H1 (cell line): ENCODE data around the gene NDUFS3. TPM values are rescaled to one million over a fixed set of nuclear protein-coding genes. Genes with fewer than 3 reads are reported as not detected.

Experiments used
- CTCF ChIA-PET: fragments of 300-600 bp; sonication (Branson Sonifier 250); formaldehyde crosslinking; loops from one replicate; lab custom pipeline; 2021; ENCODE audit not compliant: partially characterized antibody; lab: Charles Lee
- POLR2A ChIA-PET: fragments of 300-600 bp; sonication (Branson Sonifier 250); formaldehyde crosslinking; loops from one replicate; lab custom pipeline; 2021; ENCODE audit warnings: inconsistent platforms; ENCODE audit not compliant: partially characterized antibody; lab: Charles Lee
- DNase-seq, 2 experiments: peaks; one replicate each; pipeline versions ENCODE4 v3.0.0 to v3.0.0-alpha.2; 2010 to 2022; ENCODE audit warnings: low spot score in 2 of 2, low read depth in 1 of 2, mixed read lengths in 1 of 2
- FAIRE-seq: peaks from 2 replicates; lab custom pipeline; 2011; peaks lifted over from hg19 to GRCh38; lab: Jason Lieb, UNC
- H2AFZ ChIP-seq: 2 replicates; pipeline ENCODE4 v1.8.1; 2012; ENCODE audit warnings: low read length, inconsistent platforms
- H2AK5ac ChIP-seq: 2 replicates; pipeline ENCODE4 v1.6.1; 2013; ENCODE audit warnings: low read depth, low read length
- H2BK120ac ChIP-seq: replicated peaks from 2 replicates; pipeline ENCODE3; 2013; ENCODE audit warnings: low read depth, low read length, inconsistent platforms
- H2BK12ac ChIP-seq: 2 replicates; pipeline ENCODE4 v1.6.1; 2013; ENCODE audit warnings: low read depth, low read length
- H2BK15ac ChIP-seq: 2 replicates; pipeline ENCODE4 v1.6.1; 2013; ENCODE audit warnings: low read length
- H2BK20ac ChIP-seq: 2 replicates; pipeline ENCODE4 v1.6.1; 2013; ENCODE audit warnings: low read length
- H2BK5ac ChIP-seq: 2 replicates; pipeline ENCODE4 v1.6.1; 2013; ENCODE audit warnings: low read depth, low read length
- H3K14ac ChIP-seq: 2 replicates; pipeline ENCODE4 v1.6.1; 2013; ENCODE audit warnings: inconsistent platforms; ENCODE audit not compliant: insufficient read length
- H3K18ac ChIP-seq: 2 replicates; pipeline ENCODE4 v1.6.1; 2013; ENCODE audit warnings: low read length; ENCODE audit errors: extremely low read depth
- H3K23ac ChIP-seq: 2 replicates; pipeline ENCODE4 v1.6.1; 2013; ENCODE audit warnings: inconsistent platforms; ENCODE audit not compliant: insufficient read length
- H3K23me2 ChIP-seq: 2 replicates; pipeline ENCODE4 v1.6.1; 2013; ENCODE audit warnings: low read depth, low read length
- H3K27ac ChIP-seq: 2 replicates; pipeline ENCODE4 v1.6.1; 2011; ENCODE audit warnings: low read depth, low read length, inconsistent platforms
- H3K27me3 ChIP-seq, 4 experiments: replicated peaks in 1 of 4; 1 replicate in 1 of 4; 2 replicates in 3 of 4; pipeline versions ENCODE4 v1.6.1 to v1.8.1; 2011 to 2013; ENCODE audit warnings: low read length in 3 of 4, mild to moderate bottlenecking in 3 of 4, inconsistent platforms in 2 of 4, mixed read lengths in 2 of 4, moderate library complexity in 1 of 4; ENCODE audit not compliant: control insufficient read depth in 3 of 4, insufficient read depth in 3 of 4; ENCODE audit errors: extremely low read depth in 1 of 4
- H3K36me3 ChIP-seq, 4 experiments: 2 replicates each; pipeline versions ENCODE4 v1.6.1 to v1.8.1; 2011 to 2013; ENCODE audit warnings: mild to moderate bottlenecking in 4 of 4, low read length in 3 of 4, moderate library complexity in 2 of 4, control low read depth in 1 of 4, inconsistent platforms in 1 of 4; ENCODE audit not compliant: insufficient read depth in 4 of 4, control insufficient read depth in 2 of 4
- H3K4ac ChIP-seq: replicated peaks from 2 replicates; pipeline ENCODE3; 2013; ENCODE audit warnings: low read length, low read depth, mixed read lengths, inconsistent platforms; ENCODE audit not compliant: insufficient read length
- H3K4me1 ChIP-seq, 4 experiments: replicated peaks in 1 of 4; 1 replicate in 1 of 4; 2 replicates in 3 of 4; pipeline versions ENCODE4 v1.6.1 to v1.8.1; 2011 to 2013; ENCODE audit warnings: low read length in 3 of 4, inconsistent platforms in 2 of 4, mixed read lengths in 1 of 4; ENCODE audit not compliant: insufficient read depth in 4 of 4, control insufficient read depth in 3 of 4
- H3K4me2 ChIP-seq, 2 experiments: 2 replicates each; pipeline versions ENCODE4 v1.6.1 to v1.8.1; 2011 to 2013; ENCODE audit warnings: low read depth in 2 of 2, low read length in 2 of 2, control low read depth in 1 of 2, inconsistent platforms in 1 of 2, mild to moderate bottlenecking in 1 of 2; ENCODE audit not compliant: insufficient read depth in 1 of 2
- H3K4me3 ChIP-seq, 4 experiments: fragments of 200-600, 300-600 bp in 1 of 4; sonication (generic), shearing (Covaris generic), sonication (Bioruptor Twin) in 1 of 4; 2 replicates each; pipeline versions ENCODE4 v1.5.1 to v1.8.1; 2011 to 2016; ENCODE audit warnings: low read length in 4 of 4, low read depth in 3 of 4, control low read depth in 2 of 4, inconsistent platforms in 2 of 4, mild to moderate bottlenecking in 2 of 4, mixed read lengths in 1 of 4, moderate library complexity in 1 of 4; ENCODE audit not compliant: insufficient read depth in 2 of 4; ENCODE audit errors: extremely low read depth in 1 of 4
- H3K56ac ChIP-seq: replicated peaks from 2 replicates; pipeline ENCODE3; 2013; ENCODE audit warnings: low read depth, mild to moderate bottlenecking, mixed read lengths, low read length, inconsistent platforms; ENCODE audit not compliant: insufficient read length
- H3K79me1 ChIP-seq: 2 replicates; pipeline ENCODE4 v1.6.1; 2013; ENCODE audit warnings: low read depth, low read length, control low read depth
- H3K79me2 ChIP-seq, 2 experiments: 2 replicates each; pipeline versions ENCODE4 v1.6.1 to v1.8.1; 2012 to 2013; ENCODE audit warnings: low read length in 2 of 2, mild to moderate bottlenecking in 2 of 2, inconsistent platforms in 1 of 2; ENCODE audit not compliant: insufficient read depth in 2 of 2, control insufficient read depth in 1 of 2
- H3K9ac ChIP-seq, 4 experiments: replicated peaks in 1 of 4; 1 replicate in 1 of 4; 2 replicates in 3 of 4; pipeline versions ENCODE4 v1.6.1 to v1.8.1; 2011 to 2013; ENCODE audit warnings: low read depth in 3 of 4, low read length in 3 of 4, control low read depth in 2 of 4, mild to moderate bottlenecking in 2 of 4, moderate library complexity in 2 of 4, inconsistent platforms in 1 of 4; ENCODE audit errors: extremely low read depth in 1 of 4
- H3K9me3 ChIP-seq, 2 experiments: 2 replicates each; pipeline versions ENCODE4 v1.6.1 to v1.8.1; 2012 to 2013; ENCODE audit warnings: mild to moderate bottlenecking in 2 of 2, moderate library complexity in 2 of 2, control low read depth in 1 of 2, inconsistent platforms in 1 of 2, low read depth in 1 of 2, low read length in 1 of 2, mixed read lengths in 1 of 2; ENCODE audit not compliant: insufficient read depth in 2 of 2
- H4K20me1 ChIP-seq, 2 experiments: replicated peaks in 1 of 2; 2 replicates each; pipeline versions ENCODE3 to v1.8.1; 2011 to 2013; ENCODE audit warnings: inconsistent platforms in 2 of 2, low read length in 2 of 2, mild to moderate bottlenecking in 1 of 2; ENCODE audit not compliant: insufficient read depth in 2 of 2, control insufficient read depth in 1 of 2
- H4K5ac ChIP-seq: 2 replicates; pipeline ENCODE4 v1.6.1; 2013; ENCODE audit warnings: low read length, low read depth, mixed read lengths, inconsistent platforms; ENCODE audit not compliant: insufficient read length
- H4K8ac ChIP-seq: 2 replicates; pipeline ENCODE4 v1.8.0; 2013; ENCODE audit warnings: mild to moderate bottlenecking, moderate library complexity, low read length, inconsistent platforms; ENCODE audit not compliant: insufficient read depth; ENCODE audit errors: extremely low read depth
- H4K91ac ChIP-seq: replicated peaks from 2 replicates; pipeline ENCODE3; 2013; ENCODE audit warnings: low read length, mixed read lengths, inconsistent platforms; ENCODE audit not compliant: insufficient read length
- EZH2 ChIP-seq: fragments of 200-600 bp; sonication (generic); IDR thresholded peaks from 2 replicates; pipeline ENCODE4 v1.7.1; 2012; ENCODE audit warnings: low read depth, mild to moderate bottlenecking, moderate library complexity, low read length, inconsistent platforms; ENCODE audit not compliant: severe bottlenecking
- RBBP5 ChIP-seq: IDR thresholded peaks from 2 replicates; pipeline ENCODE4 v1.7.1; 2012; ENCODE audit warnings: low read depth, mild to moderate bottlenecking, inconsistent platforms, low read length, moderate library complexity, borderline replicate concordance
- SP4 ChIP-seq: IDR thresholded peaks from 2 replicates; pipeline ENCODE4 v1.6.1; 2012; ENCODE audit warnings: low read length, inconsistent platforms
- WGBS, 2 experiments: shearing (Covaris generic) in 1 of 2; methylation state at CpG; one replicate each; pipeline versions ENCODE4 v1.1.6 to v1.1.7; 2013 to 2015; ENCODE audit warnings: low lambda C conversion rate in 2 of 2, mixed read lengths in 2 of 2, inconsistent platforms in 1 of 2, low coverage in 1 of 2, missing lambda C conversion rate in 1 of 2; ENCODE audit not compliant: insufficient replicate concordance in 2 of 2, insufficient coverage in 1 of 2, insufficient read length in 1 of 2; ENCODE audit errors: extremely low coverage in 1 of 2, missing lambda C conversion rate in 1 of 2; 5-methylcytosine and 5-hydroxymethylcytosine counted together
- polyA plus RNA-seq, 7 experiments: library from polyadenylated mRNA; depleted of rRNA in 3 of 7; stranded (reverse) in 5 of 7; unstranded in 2 of 7; fragments of >200 nt in 5 of 7; fragments of 200-250 nt in 2 of 7; gene quantifications; 1 replicate in 5 of 7; 2 replicates in 1 of 7; 4 replicates in 1 of 7; pipeline versions ENCODE4 v1.2.1 to v1.2.3, GENCODE V29; 2011 to 2013; ENCODE audit warnings: missing spikeins in 2 of 7, mixed read lengths in 2 of 7
- total RNA-seq: library from RNA; stranded (reverse); fragmentation: NEBNext Ultra II Directional; extraction: Animal tissue kit (Norgen Biotek cat#: 25700); gene quantifications from 2 replicates; pipeline ENCODE4 v1.2.1, GENCODE V29; 2021

NDUFS3 gene
- total and polyA plus RNA-seq, 2 of the 8 experiments (the other 6 are each of a cell fraction or from before 2014, with no cell fraction given), result 135 to 241 TPM

DNA sequence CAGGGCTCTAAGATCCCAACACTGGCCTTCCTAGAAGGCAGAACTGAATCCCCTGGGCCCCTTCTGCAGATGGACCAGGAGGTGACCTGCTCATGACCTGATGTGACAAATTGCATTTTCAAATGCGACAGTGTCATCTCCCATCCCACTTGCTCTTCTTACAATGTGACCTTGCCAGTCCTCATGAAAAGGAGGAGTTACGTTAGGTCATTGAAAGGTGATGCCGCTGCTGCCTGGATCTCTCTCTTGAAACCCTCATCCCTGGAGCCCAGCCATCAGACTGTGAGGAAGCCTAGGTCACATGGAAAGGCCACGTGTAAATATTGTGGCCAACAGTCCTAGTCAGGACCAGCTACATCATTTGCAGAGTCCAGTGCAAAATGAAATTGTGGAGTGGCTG is 21.0 kb downstream of the NDUFS3 start:
- no peak overlapping the region for H3K18ac ChIP-seq
- H3K23me2 ChIP-seq, result no peaks in the 10 kb centered on the region; the same call in 1 of the 2 replicates
- POLR2A ChIA-PET, result interaction anchor here (1.3 to 2.6 kb wide), 3 partner anchors 8 to 25 kb away, joined by 3 to 8 read pairs (median 7); no protein-coding TSS in a partner anchor
- H3K4ac ChIP-seq, result no peak overlapping the region
- H4K20me1 ChIP-seq, result no peaks in the 10 kb centered on the region
- H3K79me1 ChIP-seq, result no peaks in the 10 kb centered on the region
- WGBS, 2 experiments, result 81% methylated on average over 4 of the region's 4 CpGs; no CpG with 5 or more reads in 1 of the 2 experiments
- TF ChIP-seq SP4 (no peak), RBBP5 (no peak), EZH2 (no peak)
- H2BK120ac ChIP-seq, result no peak overlapping the region
- H3K36me3 ChIP-seq, result no peaks in the 10 kb centered on the region
- no peak overlapping the region for H3K4me2 ChIP-seq
- no peak overlapping the region for H2BK20ac ChIP-seq
- H3K9ac ChIP-seq, result no peak overlapping the region
- no peak overlapping the region for H3K56ac ChIP-seq
- no peak overlapping the region for H3K14ac ChIP-seq
- CTCF ChIA-PET, result interaction anchor here (0.7 to 1.6 kb wide), 2 partner anchors 17 to 81 kb away, joined by 3 to 8 read pairs; no protein-coding TSS in a partner anchor
- H3K4me3 ChIP-seq, result no peak overlapping the region
- H3K23ac ChIP-seq, result no peak overlapping the region
- FAIRE-seq, result no peak
- no peak for DNase-seq
- peaks cover 0 to 8% (median 5%) of the 10 kb centered on the region in 4 experiments; a peak in 5 of 7 replicates for H3K27me3 ChIP-seq
- H3K9me3 ChIP-seq, result no peaks in the 10 kb centered on the region
- 0 out of 2 replicates have a peak overlapping the region, but pooled peaks have one; percentile 35 for H4K8ac ChIP-seq
- no peak overlapping the region for H2BK5ac ChIP-seq
- H3K79me2 ChIP-seq, result no peaks in the 10 kb centered on the region
- no peak overlapping the region for H2AFZ ChIP-seq
- H3K4me1 ChIP-seq, result peaks cover 0 to 1% (median 0%) of the 10 kb centered on the region in 4 experiments; a peak in 2 of 7 replicates
- H3K27ac ChIP-seq, result no peak overlapping the region
- H4K5ac ChIP-seq, result no peak overlapping the region
- no peak overlapping the region for H2BK15ac ChIP-seq
- no peak overlapping the region for H2BK12ac ChIP-seq
- no peak overlapping the region for H2AK5ac ChIP-seq
- no peak overlapping the region for H4K91ac ChIP-seq
